HCT116 (cell line): ENCODE measurements around the gene LCN10. TPM values are rescaled to one million over a fixed set of nuclear protein-coding genes. Genes with fewer than 3 reads are reported as not detected.
"Not testable (repeated sequence)": the region's sequence is repeated elsewhere in the genome, so short reads cannot be mapped to it uniquely, and the experiment has no call there.

Experiments used
- ATAC-seq: fragments of 200-7000 bp; cut with Tn5 transposase; 2 replicates; pipeline ENCODE4 v1.9.1; 2020; ENCODE audit warnings: mild to moderate bottlenecking, moderate library complexity
- BruUV-seq: library from RNA; stranded (reverse); fragments of 400-500 nt; replicated peaks from 2 replicates; lab custom pipeline; 2021; lab: Mats Ljungman, UMichigan
- CTCF ChIA-PET: fragments of 300-600 bp; sonication (Branson Sonifier 250); formaldehyde crosslinking; loops from one replicate; lab custom pipeline; 2021; ENCODE audit warnings: antibody characterized with exemption; lab: Charles Lee
- POLR2A ChIA-PET: fragments of 300-600, 350-600 bp; sonication (Branson Sonifier 250); formaldehyde crosslinking; loops from one replicate; lab custom pipeline; 2021; ENCODE audit warnings: antibody characterized with exemption; lab: Charles Lee
- RAD21 ChIA-PET, 2 experiments: fragments of 300-600 bp; sonication (Branson Sonifier 250); formaldehyde crosslinking; loops; one replicate each; lab custom pipeline; 2023; ENCODE audit warnings: low total read pairs in 2 of 2; ENCODE audit not compliant: uncharacterized antibody in 2 of 2, unreplicated experiment in 2 of 2, low non-redundant PET in 1 of 2; lab: Charles Lee
- DNase-seq: peaks from one replicate; pipeline ENCODE4 v3.0.0-alpha.2; 2010; ENCODE audit warnings: low read depth, low spot score
- H2AFZ ChIP-seq: fragments of 200-600 bp; shearing (Covaris generic), sonication (generic); 2 replicates; pipeline ENCODE4 v1.6.1; 2017; ENCODE audit warnings: low read depth, mixed run types, mixed read lengths, antibody characterized with exemption, low read length; ENCODE audit not compliant: poor library complexity, severe bottlenecking
- H3K27ac ChIP-seq: 2 replicates; pipeline ENCODE4 v1.5.1; 2012; ENCODE audit warnings: low read depth, low read length
- H3K27me3 ChIP-seq: fragments of 200-600 bp; sonication (generic); 2 replicates; pipeline ENCODE4 v1.6.1; 2016; ENCODE audit warnings: mixed run types, low read length, mixed read lengths; ENCODE audit not compliant: insufficient read depth
- H3K36me3 ChIP-seq, 2 experiments: fragments of 200-500 bp in 1 of 2; fragments of 200-600 bp in 1 of 2; sonication (Bioruptor generic) in 1 of 2; sonication (generic) in 1 of 2; 2 replicates each; pipeline versions ENCODE4 v1.5.1 to v1.6.1; 2014 to 2016; ENCODE audit warnings: low read length in 2 of 2, inconsistent platforms in 1 of 2, mixed read lengths in 1 of 2, mixed run types in 1 of 2; ENCODE audit not compliant: insufficient read depth in 2 of 2, control insufficient read depth in 1 of 2
- H3K4me1 ChIP-seq, 2 experiments: fragments of 200-600 bp in 1 of 2; sonication (generic) in 1 of 2; 2 replicates each; pipeline versions ENCODE4 v1.5.1 to v1.6.1; 2012 to 2017; ENCODE audit warnings: low read length in 2 of 2, inconsistent platforms in 1 of 2, mild to moderate bottlenecking in 1 of 2, mixed read lengths in 1 of 2, mixed run types in 1 of 2, moderate library complexity in 1 of 2; ENCODE audit not compliant: insufficient read depth in 2 of 2, control insufficient read depth in 1 of 2
- H3K4me2 ChIP-seq: fragments of 200-600 bp; sonication (generic); 2 replicates; pipeline ENCODE4 v1.6.1; 2017; ENCODE audit warnings: mixed run types, low read length, mixed read lengths
- H3K4me3 ChIP-seq, 2 experiments: fragments of 200-600 bp in 1 of 2; sonication (generic) in 1 of 2; replicated peaks in 1 of 2; 2 replicates each; pipeline ENCODE4 v1.5.1; 2011 to 2016; ENCODE audit warnings: low read length in 2 of 2, control low read depth in 1 of 2, low read depth in 1 of 2, mild to moderate bottlenecking in 1 of 2, mixed read lengths in 1 of 2, mixed run types in 1 of 2
- H3K79me2 ChIP-seq: fragments of 200-600 bp; sonication (generic); 2 replicates; pipeline ENCODE4 v1.6.1; 2017; ENCODE audit warnings: mild to moderate bottlenecking, mixed run types, low read length, moderate library complexity, mixed read lengths; ENCODE audit not compliant: insufficient read depth
- H3K9ac ChIP-seq: fragments of 200-600 bp; sonication (generic); 2 replicates; pipeline ENCODE4 v1.6.1; 2016; ENCODE audit warnings: low read length, mixed read lengths
- H3K9me2 ChIP-seq: fragments of 200-600 bp; sonication (generic), shearing (Covaris generic); 2 replicates; pipeline ENCODE4 v1.6.1; 2017; ENCODE audit warnings: mixed run types, mild to moderate bottlenecking, moderate library complexity; ENCODE audit not compliant: insufficient read depth
- H3K9me3 ChIP-seq, 2 experiments: fragments of 200-500 bp in 1 of 2; fragments of 200-600 bp in 1 of 2; sonication (Bioruptor generic) in 1 of 2; sonication (generic) in 1 of 2; 2 replicates each; pipeline ENCODE4 v1.6.1; 2014 to 2017; ENCODE audit warnings: low read length in 2 of 2, mixed read lengths in 2 of 2, inconsistent platforms in 1 of 2, low read depth in 1 of 2, mild to moderate bottlenecking in 1 of 2, mixed run types in 1 of 2, moderate library complexity in 1 of 2; ENCODE audit not compliant: control insufficient read depth in 1 of 2, insufficient read depth in 1 of 2
- H4K20me1 ChIP-seq: fragments of 200-600 bp; sonication (generic), shearing (Covaris generic); 2 replicates; pipeline ENCODE4 v1.6.1; 2017; ENCODE audit warnings: mixed run types, mild to moderate bottlenecking, moderate library complexity; ENCODE audit not compliant: insufficient read depth
- ELF1 ChIP-seq: IDR thresholded peaks from 2 replicates; pipeline ENCODE4 v1.6.1; 2012; ENCODE audit warnings: low read depth, borderline replicate concordance
- EZH2phosphoT487 ChIP-seq: fragments of 200-600 bp; IDR thresholded peaks from 2 replicates; pipeline ENCODE4 v1.6.1; 2018; ENCODE audit warnings: antibody characterized with exemption, borderline replicate concordance
- JUND ChIP-seq: IDR thresholded peaks from 2 replicates; pipeline ENCODE4 v1.6.1; 2012
- POLR2AphosphoS5 ChIP-seq: IDR thresholded peaks from 2 replicates; pipeline ENCODE4 v1.6.1; 2011; ENCODE audit warnings: mild to moderate bottlenecking, low read depth, low read length, moderate library complexity
- SIN3A ChIP-seq: IDR thresholded peaks from 2 replicates; pipeline ENCODE4 v1.6.1; 2012; ENCODE audit warnings: low read depth
- TCF7L2 ChIP-seq: IDR thresholded peaks from 2 replicates; pipeline ENCODE4 v1.7.0; 2011; ENCODE audit warnings: borderline replicate concordance, inconsistent platforms; ENCODE audit not compliant: insufficient read depth, insufficient read length; ENCODE audit errors: extremely low read depth
- YY1 ChIP-seq: IDR thresholded peaks from 2 replicates; pipeline ENCODE4 v1.6.1; 2011; ENCODE audit warnings: low read length, low read depth, moderate library complexity, mild to moderate bottlenecking; ENCODE audit not compliant: insufficient replicate concordance; ENCODE audit errors: extremely low read depth
- intact Hi-C: fragments of 100-400 bp; cut with micrococcal nuclease; formaldehyde crosslinking; loops from 2 replicates; pipeline ENCODE4 v1.10.0; 2022
- total RNA-seq: library from RNA; stranded (reverse); gene quantifications from one replicate; pipeline ENCODE4 v1.2.1, GENCODE V29; 2021; ENCODE audit not compliant: unreplicated experiment
- TF ChIP-seq, protein P1 (sequence below): IDR thresholded peaks from 2 replicates; pipeline ENCODE4 v1.6.1; 2012

The LCN10 gene
- total RNA-seq, 1 experiment from 2014 or later, result not detected

DNA sequence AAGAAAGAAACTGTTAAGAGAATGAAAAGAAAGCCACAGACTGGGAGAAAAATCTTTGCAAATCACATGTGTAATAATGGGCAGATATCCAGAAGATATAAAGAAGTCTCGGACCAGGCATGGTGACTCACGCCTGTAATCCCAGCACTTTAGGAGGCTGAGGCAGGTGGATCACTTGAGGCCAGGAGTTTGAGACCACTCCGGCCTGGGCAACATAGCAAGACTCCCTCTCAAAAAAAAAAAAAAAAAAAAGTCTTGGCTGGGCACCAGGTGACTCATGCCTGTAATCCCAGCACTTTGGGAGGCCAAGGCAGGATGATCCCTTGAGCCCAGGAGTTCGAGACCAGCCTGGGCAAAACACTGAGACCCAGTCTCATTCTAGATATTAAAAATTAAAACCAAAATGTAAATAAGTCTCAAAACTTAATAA is 31.5 kb downstream of the LCN10 start:
- POLR2A ChIA-PET, result interaction anchor here (0.9 kb wide), 2 partner anchors 15 to 18 kb away, joined by 3 to 5 read pairs; no protein-coding TSS in a partner anchor
- BruUV-seq, CTCF ChIA-PET, intact Hi-C loops, H3K79me2 ChIP-seq, H2AFZ ChIP-seq, H3K9ac ChIP-seq, H3K9me3 ChIP-seq, H3K27me3 ChIP-seq, H3K9me2 ChIP-seq, H3K36me3 ChIP-seq, H3K4me3 ChIP-seq, DNase-seq, H4K20me1 ChIP-seq, RAD21 ChIA-PET: not testable (repeated sequence)
- peak overlapping the region; percentile 74; the same call in 1 of the 2 replicates for H3K27ac ChIP-seq
- ATAC-seq, result peak; percentile 31; the same call in 1 of the 2 replicates
- peak overlapping the region; percentile 82 for H3K4me2 ChIP-seq
- peaks cover 15 to 37% of the 10 kb centered on the region in 2 experiments for H3K4me1 ChIP-seq
- peak; percentile 52 for TF ChIP-seq JUND

DNA sequence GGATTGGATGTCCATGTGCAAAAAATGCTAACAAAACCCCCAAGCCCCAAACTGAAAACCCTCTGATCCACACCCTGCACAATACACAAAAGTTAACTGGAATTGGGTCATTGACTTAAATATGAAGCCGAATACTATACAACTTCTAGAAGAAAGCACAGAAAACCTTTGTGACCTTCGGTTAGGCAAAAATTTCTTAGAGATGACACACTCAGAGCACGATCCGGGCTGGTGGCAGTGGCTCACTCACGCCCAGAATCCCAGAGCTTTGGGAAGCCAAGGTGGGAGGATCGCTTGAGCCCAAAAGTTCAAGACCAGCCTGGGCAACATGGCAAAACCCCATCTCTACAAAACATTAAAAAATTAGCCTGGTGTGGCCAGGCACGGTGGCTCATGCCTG is 32.2 kb downstream of the LCN10 start:
- ATAC-seq, result no peak
- CTCF ChIA-PET, result no interaction called here
- no TSS peak for BruUV-seq
- TF ChIP-seq ELF1 (no peak), TCF7L2 (no peak), EZH2phosphoT487 (no peak), POLR2AphosphoS5 (no peak), SIN3A (no peak), YY1 (no peak)
- TF ChIP-seq, protein P1, sequence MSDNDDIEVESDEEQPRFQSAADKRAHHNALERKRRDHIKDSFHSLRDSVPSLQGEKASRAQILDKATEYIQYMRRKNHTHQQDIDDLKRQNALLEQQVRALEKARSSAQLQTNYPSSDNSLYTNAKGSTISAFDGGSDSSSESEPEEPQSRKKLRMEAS, result no peak
- no peaks in the 10 kb centered on the region for H3K27me3 ChIP-seq
- H3K27ac ChIP-seq, result no peak overlapping the region
- no peak overlapping the region for H3K4me3 ChIP-seq
- no peaks in the 10 kb centered on the region for H3K9me2 ChIP-seq
- intact Hi-C loops, result no loop called here
- RAD21 ChIA-PET, result no interaction called here
- H3K9ac ChIP-seq, result no peak overlapping the region
- peaks cover 15 to 40% of the 10 kb centered on the region in 2 experiments for H3K4me1 ChIP-seq
- H4K20me1 ChIP-seq, result no peaks in the 10 kb centered on the region
- no peak overlapping the region for H2AFZ ChIP-seq
- H3K79me2 ChIP-seq, result no peaks in the 10 kb centered on the region; the same call in 1 of the 2 replicates
- H3K4me2 ChIP-seq, result no peak overlapping the region
- H3K36me3 ChIP-seq, result no peaks in the 10 kb centered on the region
- H3K9me3 ChIP-seq, result no peaks in the 10 kb centered on the region
- POLR2A ChIA-PET, result interaction anchor here (0.9 kb wide), 2 partner anchors 16 to 19 kb away, joined by 3 to 5 read pairs; no protein-coding TSS in a partner anchor
- no peak for DNase-seq
